HT1080 (cell line): ENCODE data around the gene RHPN2. TPM values are rescaled to one million over a fixed set of nuclear protein-coding genes. Genes with fewer than 3 reads are reported as not detected.
"Not testable (repeated sequence)": the region's sequence is repeated elsewhere in the genome, so short reads cannot be mapped to it uniquely, and the experiment has no call there.

Experiments
- DNase-seq: peaks from one replicate; pipeline ENCODE4 v3.0.0-alpha.2; 2015; ENCODE audit warnings: low read depth
- small RNA-seq: library from RNA; depleted of rRNA; stranded (forward); fragments of <200 nt; gene quantifications from one replicate; pipeline ENCODE3, GENCODE V24; 2014
- total RNA-seq: library from RNA; depleted of rRNA; stranded (reverse); fragments of >200 nt; shearing (Covaris generic); gene quantifications from 2 replicates; pipeline ENCODE4 v1.2.3, GENCODE V29; 2014; rRNA removed

Gene RHPN2
- total RNA-seq, 1 experiment from 2014 or later: 17.0 TPM

- not testable (repeated sequence) for DNase-seq
Measured at GRCh38 chr19:32977813-32978212, 86.9 kb downstream of the RHPN2 start.

DNA sequence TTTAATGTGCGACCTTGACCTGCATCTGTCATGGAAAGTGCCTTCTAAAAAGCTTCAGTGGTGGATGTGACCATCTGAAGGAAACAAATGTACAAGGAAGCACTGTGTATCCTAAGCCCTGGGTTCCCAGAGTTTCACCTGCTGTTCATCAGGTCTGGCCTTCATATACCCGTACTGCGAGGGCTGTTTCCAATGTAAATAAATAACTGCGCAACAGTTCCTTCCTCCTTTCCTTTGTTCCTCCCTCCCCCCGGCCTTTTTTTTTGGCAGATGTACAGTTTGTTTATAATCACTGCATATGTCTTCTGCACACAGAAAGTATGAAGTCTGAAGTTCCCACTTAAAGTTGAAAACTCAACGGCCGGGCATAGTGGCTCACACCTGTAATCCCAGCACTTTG, 87.4 kb downstream of the RHPN2 start:
- DNase-seq: no peak

DNA sequence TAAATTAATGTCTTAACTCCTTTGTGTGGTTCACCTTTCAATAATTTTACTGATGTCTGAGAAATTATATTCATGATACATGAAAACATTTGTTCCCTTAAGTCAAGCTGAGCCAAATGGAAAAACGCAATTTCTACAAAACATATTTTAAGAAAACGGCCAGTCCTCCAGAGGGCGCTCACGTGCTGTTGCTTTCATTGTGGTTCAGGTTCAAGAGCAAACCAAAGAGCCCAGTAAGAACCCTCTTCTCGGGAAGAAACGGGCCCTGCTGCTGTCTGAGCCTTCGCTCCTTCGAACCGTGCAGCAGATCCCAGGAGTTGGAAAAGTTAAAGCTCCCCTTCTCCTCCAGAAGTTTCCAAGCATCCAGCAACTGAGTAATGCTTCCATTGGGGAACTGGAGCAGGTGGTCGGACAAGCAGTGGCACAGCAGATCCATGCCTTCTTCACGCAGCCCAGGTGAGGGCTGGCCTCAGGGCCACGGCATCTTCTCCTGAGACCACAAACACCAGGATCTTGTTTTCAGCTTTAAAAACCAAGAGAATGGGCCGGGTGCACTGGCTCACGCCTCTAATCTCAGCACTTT, 88.4 kb downstream of the RHPN2 start:
- DNase-seq: peak; percentile 58

DNA sequence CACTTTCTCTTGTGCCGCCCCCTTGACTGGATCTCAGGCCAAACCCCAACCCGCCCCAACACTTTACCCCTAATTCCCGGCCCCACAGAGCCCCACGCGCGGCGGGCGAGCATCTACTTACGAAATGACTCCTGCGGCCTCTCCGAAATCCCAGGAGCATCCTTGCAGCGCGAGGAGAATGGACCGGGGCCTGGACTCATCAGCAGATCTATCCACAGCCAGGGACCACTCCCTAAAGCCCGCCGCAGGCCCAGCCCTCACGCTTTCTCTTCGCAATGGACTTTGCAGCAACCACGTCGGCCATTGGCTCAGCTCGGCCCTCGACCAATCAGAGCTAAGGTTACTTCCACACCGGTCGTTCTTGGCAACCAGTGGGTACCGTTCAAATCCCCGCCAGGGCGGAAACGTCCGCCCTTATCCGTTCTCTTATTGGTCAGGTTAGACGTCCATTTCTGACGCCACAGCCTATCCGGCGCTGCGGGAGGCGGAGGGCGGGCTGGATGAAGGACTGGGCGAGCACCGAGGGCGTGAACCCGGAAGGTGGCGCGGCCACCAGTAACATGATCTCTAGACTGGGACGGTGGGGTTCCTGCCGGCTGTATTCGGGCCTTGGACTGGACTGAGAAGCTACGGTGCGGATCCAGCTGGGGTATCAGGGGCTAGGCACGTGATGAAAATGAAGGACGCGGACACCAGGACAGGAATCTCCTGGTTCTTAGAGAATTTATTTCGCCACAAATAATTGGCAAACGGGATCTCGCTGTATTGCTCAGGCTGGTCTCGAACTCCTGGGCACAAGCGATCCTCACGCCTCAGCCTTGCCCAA, 92.8 kb downstream of the RHPN2 start, which contains the start of the genes CEP89 and FAAP24:
Gene CEP89, minus strand, starts transcription at position 244 of the 826 bp plus-strand sequence. Its CDS starts 84 bp downstream, at position 160.
Gene FAAP24, plus strand, starts transcription at position 528 of the 826 bp plus-strand sequence. CDS start 955 bp downstream, outside the sequence.
- peak; percentile 99 for DNase-seq

GRCh38 chr19:32971012-32971595, 93.6 kb downstream of the RHPN2 start:
- DNase-seq: no peak

- no peak for DNase-seq
Measured at GRCh38 chr19:32969549-32969948, 95.1 kb downstream of the RHPN2 start.

DNA sequence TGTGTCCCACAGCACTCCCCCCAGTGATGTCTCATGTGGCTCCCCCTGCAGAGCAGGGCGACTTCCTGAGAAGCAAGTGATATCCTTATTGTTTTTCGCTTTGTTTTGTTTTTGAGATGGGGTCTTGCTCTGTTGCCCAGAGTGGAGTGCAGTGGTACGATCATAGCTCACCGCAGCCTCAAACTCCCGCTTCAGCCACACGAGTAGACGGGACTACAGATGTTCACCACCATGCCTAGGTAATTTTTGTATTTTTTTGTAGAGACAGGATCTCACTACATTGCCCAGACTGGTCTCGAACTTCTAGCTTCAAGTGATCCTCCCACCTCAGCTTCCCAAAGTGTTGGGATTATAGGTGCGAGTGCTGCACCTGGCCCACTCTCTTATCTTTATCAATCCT, 97.9 kb downstream of the RHPN2 start:
- no peak for DNase-seq

DNA sequence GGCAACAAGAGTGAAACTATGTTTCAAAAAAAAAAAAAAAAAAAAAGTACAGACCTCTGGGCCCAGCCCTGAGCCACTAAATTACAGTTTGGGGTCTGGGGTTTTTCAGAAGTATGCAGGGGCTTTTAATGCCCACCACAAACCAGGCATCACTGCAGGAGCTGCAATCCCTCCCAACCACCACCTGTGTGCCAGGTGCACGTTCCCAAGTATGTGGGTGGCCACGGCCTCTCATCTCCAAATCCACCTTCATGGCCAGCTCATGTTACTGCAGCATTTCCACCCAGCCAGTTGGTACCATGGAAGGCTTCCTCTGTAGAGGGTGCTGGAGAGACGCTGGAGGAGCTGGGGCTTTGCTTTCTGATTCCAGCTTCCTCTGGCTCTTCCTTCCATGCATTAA, 119.4 kb downstream of the RHPN2 start:
- no peak for DNase-seq

DNA sequence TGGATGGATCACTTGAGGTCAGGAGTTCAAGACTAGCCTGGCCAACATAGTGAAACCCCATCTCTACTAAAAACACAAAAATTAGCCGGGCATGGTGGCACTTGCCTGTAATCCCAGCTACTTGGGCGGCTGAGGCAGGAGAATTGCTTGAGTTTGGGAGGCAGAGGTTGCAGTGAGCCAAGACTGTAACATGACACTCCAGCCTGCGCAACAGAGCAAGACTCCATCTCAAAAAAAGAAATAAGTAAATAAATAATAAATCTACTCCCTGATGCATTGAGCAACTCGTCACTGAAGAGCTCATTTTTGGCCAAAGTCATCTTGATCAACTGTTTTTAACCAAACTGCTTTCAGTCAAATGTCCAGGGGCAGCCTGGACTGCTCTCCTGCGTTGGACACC, 123.4 kb downstream of the RHPN2 start:
- not testable (repeated sequence) for DNase-seq

DNA sequence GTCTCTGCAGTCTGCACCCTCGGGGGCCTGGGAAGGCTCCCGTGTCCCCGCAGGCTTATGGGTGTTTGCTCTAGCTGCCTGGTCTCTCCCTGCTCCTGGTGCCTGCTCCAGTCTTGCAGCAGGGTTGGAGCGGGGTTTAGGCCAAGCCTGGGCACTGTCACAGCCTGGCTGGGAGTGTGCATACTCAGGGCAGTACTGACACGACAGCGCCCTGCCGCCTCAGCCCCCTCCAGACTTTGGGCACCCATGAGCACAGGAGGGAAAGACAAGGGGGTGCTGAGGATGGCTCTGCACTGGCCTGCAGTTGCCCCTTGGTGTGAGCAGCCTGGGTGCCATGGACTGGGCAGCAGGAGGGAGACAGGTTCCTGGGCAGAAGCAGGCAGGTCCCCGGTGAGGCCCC, 128.6 kb downstream of the RHPN2 start:
- no peak for DNase-seq

GRCh38 chr19:32935629-32936028, 129.1 kb downstream of the RHPN2 start:
- no peak for DNase-seq

- no peak for DNase-seq
Measured at GRCh38 chr19:32933571-32933970, 131.1 kb downstream of the RHPN2 start.

GRCh38 chr19:32930567-32930966, 134.1 kb downstream of the RHPN2 start:
- no peak for DNase-seq

- no peak for DNase-seq
Measured at GRCh38 chr19:32928806-32929205, 135.9 kb downstream of the RHPN2 start.

Small RNA genes lying within 50 kb of the gene (small RNA-seq; reads per million reads assigned to genes)
- gene AC008521.1 (not detected), gene AC008521.2 (not detected)

Other genes with a start within 250 kb of the RHPN2 start
- gene SLC7A9, start 195.1 kb downstream of the RHPN2 start, total RNA-seq: not detected in 2 replicates
- gene CEP89, start 92.9 kb downstream of the RHPN2 start, total RNA-seq: 10.2 and 11.3 TPM in 2 replicates
- gene FAAP24, start 92.6 kb downstream of the RHPN2 start, total RNA-seq: 3.2 and 4.1 TPM in 2 replicates
- gene GPATCH1, start 16.3 kb upstream of the RHPN2 start, total RNA-seq: 5.2 and 5.6 TPM in 2 replicates
- gene WDR88, start 67.2 kb upstream of the RHPN2 start, total RNA-seq: not detected in 2 replicates
- 20.1 and 25.4 TPM in 2 replicates for gene LRP3, start 129.4 kb upstream of the RHPN2 start, total RNA-seq
- not detected in 2 replicates for gene SLC7A10, start 161.0 kb upstream of the RHPN2 start, total RNA-seq
- gene CEBPA, start 237.6 kb upstream of the RHPN2 start, total RNA-seq: 1.7 and 1.9 TPM in 2 replicates